Endodermal cell (in vitro differentiated cells): Measurements from ENCODE around the gene CD46. TPM values are rescaled to one million over a fixed set of nuclear protein-coding genes. Genes with fewer than 3 reads are reported as not detected.
A peak's percentile ranks its signal among the peaks of the same experiment; 100 is the strongest.

Source experiments
- DNase-seq: peaks from one replicate; pipeline ENCODE4 v3.0.0-alpha.2; 2017
- H3K27ac ChIP-seq: 2 replicates; pipeline ENCODE4 v1.5.1; 2013; ENCODE audit warnings: mild to moderate bottlenecking, low read depth, low read length, moderate library complexity
- H3K27me3 ChIP-seq: 2 replicates; pipeline ENCODE4 v1.6.1; 2013; ENCODE audit warnings: mild to moderate bottlenecking, low read length, moderate library complexity; ENCODE audit not compliant: insufficient read depth, control insufficient read depth, poor library complexity, severe bottlenecking
- H3K36me3 ChIP-seq: 2 replicates; pipeline ENCODE4 v1.7.0; 2013; ENCODE audit warnings: mild to moderate bottlenecking, low read length, moderate library complexity; ENCODE audit not compliant: control insufficient read depth, insufficient read depth
- H3K4me1 ChIP-seq: one replicate; pipeline ENCODE4 v1.7.0; 2013; ENCODE audit warnings: low read length; ENCODE audit not compliant: control insufficient read depth, insufficient read depth
- H3K4me3 ChIP-seq: 2 replicates; pipeline ENCODE4 v1.5.1; 2013; ENCODE audit warnings: mild to moderate bottlenecking, low read length, moderate library complexity
- H3K9ac ChIP-seq: 2 replicates; pipeline ENCODE4 v1.6.1; 2013; ENCODE audit warnings: mild to moderate bottlenecking, low read length, moderate library complexity; ENCODE audit not compliant: poor library complexity, severe bottlenecking; ENCODE audit errors: extremely low read depth
- H3K9me3 ChIP-seq: 2 replicates; pipeline ENCODE4 v1.6.1; 2013; ENCODE audit warnings: mild to moderate bottlenecking, low read length, moderate library complexity; ENCODE audit not compliant: control insufficient read depth
- H3K27ac Mint-ChIP-seq: 2 replicates; pipeline ENCODE4 v1.8.0; 2020; ENCODE audit warnings: mixed read lengths
- H3K27me3 Mint-ChIP-seq: 2 replicates; pipeline ENCODE4 v1.8.0; 2021; ENCODE audit warnings: mild to moderate bottlenecking, mixed read lengths; ENCODE audit not compliant: insufficient read depth
- H3K36me3 Mint-ChIP-seq: 2 replicates; pipeline ENCODE4 v1.8.0; 2020; ENCODE audit warnings: low read depth, mixed read lengths
- H3K4me1 Mint-ChIP-seq: 2 replicates; pipeline ENCODE4 v1.8.0; 2020; ENCODE audit warnings: mixed read lengths
- H3K4me3 Mint-ChIP-seq: 2 replicates; pipeline ENCODE4 v1.8.0; 2020; ENCODE audit warnings: mild to moderate bottlenecking, moderate library complexity, mixed read lengths
- H3K9me3 Mint-ChIP-seq: 2 replicates; pipeline ENCODE4 v1.8.0; 2020; ENCODE audit warnings: mild to moderate bottlenecking, mixed read lengths
- WGBS, 2 experiments: methylation state at CpG; one replicate each; pipeline versions ENCODE4 v1.1.5 to v1.1.7; 2013; ENCODE audit warnings: missing lambda C conversion rate in 2 of 2, mixed read lengths in 1 of 2; ENCODE audit not compliant: insufficient coverage in 1 of 2, insufficient read length in 1 of 2; 5-methylcytosine and 5-hydroxymethylcytosine counted together
- total RNA-seq, 2 donors: library from RNA; stranded (reverse); fragmentation: NEBNext Ultra II Directional in 1 of 2; extraction: Animal tissue kit (Norgen Biotek cat#: 25700) in 1 of 2; gene quantifications; 2 replicates in 1 of 2; 3 replicates in 1 of 2; pipeline ENCODE4 v1.2.1, GENCODE V29; 2021
- TF ChIP-seq, protein P1 (sequence below): fragments of 200-600 bp; sonication (generic); conservative IDR thresholded peaks from 2 replicates; pipeline ENCODE4 v1.5.0; 2021; ENCODE audit warnings: antibody characterized with exemption, mild to moderate bottlenecking

The CD46 gene
- total RNA-seq, 2 donors from 2014 or later, result 132 to 135 TPM

GRCh38 chr1:207793327-207793726, 41.5 kb downstream of the CD46 start:
- Mint-ChIP-seq H3K9me3 (no peaks in the 10 kb centered on the region), H3K4me1 (peaks cover 2% of the 10 kb centered on the region), H3K4me3 (no peak overlapping the region), H3K27ac (no peak overlapping the region), H3K36me3 (peaks cover 32% of the 10 kb centered on the region), H3K27me3 (no peaks in the 10 kb centered on the region)
- no peak overlapping the region for H3K9ac ChIP-seq
- H3K27me3 ChIP-seq, result no peaks in the 10 kb centered on the region
- DNase-seq, result no peak
- TF ChIP-seq, protein P1, sequence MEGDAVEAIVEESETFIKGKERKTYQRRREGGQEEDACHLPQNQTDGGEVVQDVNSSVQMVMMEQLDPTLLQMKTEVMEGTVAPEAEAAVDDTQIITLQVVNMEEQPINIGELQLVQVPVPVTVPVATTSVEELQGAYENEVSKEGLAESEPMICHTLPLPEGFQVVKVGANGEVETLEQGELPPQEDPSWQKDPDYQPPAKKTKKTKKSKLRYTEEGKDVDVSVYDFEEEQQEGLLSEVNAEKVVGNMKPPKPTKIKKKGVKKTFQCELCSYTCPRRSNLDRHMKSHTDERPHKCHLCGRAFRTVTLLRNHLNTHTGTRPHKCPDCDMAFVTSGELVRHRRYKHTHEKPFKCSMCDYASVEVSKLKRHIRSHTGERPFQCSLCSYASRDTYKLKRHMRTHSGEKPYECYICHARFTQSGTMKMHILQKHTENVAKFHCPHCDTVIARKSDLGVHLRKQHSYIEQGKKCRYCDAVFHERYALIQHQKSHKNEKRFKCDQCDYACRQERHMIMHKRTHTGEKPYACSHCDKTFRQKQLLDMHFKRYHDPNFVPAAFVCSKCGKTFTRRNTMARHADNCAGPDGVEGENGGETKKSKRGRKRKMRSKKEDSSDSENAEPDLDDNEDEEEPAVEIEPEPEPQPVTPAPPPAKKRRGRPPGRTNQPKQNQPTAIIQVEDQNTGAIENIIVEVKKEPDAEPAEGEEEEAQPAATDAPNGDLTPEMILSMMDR, result no peak
- peaks cover 69% of the 10 kb centered on the region for H3K36me3 ChIP-seq
- H3K27ac ChIP-seq, result no peak overlapping the region
- H3K4me3 ChIP-seq, result no peak overlapping the region
- no peaks in the 10 kb centered on the region for H3K4me1 ChIP-seq
- no peaks in the 10 kb centered on the region for H3K9me3 ChIP-seq

- no peak overlapping the region for H3K4me3 ChIP-seq
- Mint-ChIP-seq H3K4me1 (peaks cover 8% of the 10 kb centered on the region), H3K27me3 (no peaks in the 10 kb centered on the region), H3K27ac (no peak overlapping the region), H3K4me3 (no peak overlapping the region), H3K9me3 (no peaks in the 10 kb centered on the region), H3K36me3 (peaks cover 26% of the 10 kb centered on the region)
- no peak overlapping the region for H3K27ac ChIP-seq
- H3K4me1 ChIP-seq, result no peaks in the 10 kb centered on the region
- H3K36me3 ChIP-seq, result peaks cover 56% of the 10 kb centered on the region
- H3K27me3 ChIP-seq, result no peaks in the 10 kb centered on the region
- H3K9me3 ChIP-seq, result no peaks in the 10 kb centered on the region
- WGBS, 2 experiments, result 90% methylated on average over 2 of the region's 2 CpGs; no CpG with 5 or more reads in 1 of the 2 experiments
- DNase-seq, result no peak
- H3K9ac ChIP-seq, result no peak overlapping the region
- TF ChIP-seq, protein P1, result no peak
Measured at GRCh38 chr1:207794861-207795260, 43.0 kb downstream of the CD46 start.

DNA sequence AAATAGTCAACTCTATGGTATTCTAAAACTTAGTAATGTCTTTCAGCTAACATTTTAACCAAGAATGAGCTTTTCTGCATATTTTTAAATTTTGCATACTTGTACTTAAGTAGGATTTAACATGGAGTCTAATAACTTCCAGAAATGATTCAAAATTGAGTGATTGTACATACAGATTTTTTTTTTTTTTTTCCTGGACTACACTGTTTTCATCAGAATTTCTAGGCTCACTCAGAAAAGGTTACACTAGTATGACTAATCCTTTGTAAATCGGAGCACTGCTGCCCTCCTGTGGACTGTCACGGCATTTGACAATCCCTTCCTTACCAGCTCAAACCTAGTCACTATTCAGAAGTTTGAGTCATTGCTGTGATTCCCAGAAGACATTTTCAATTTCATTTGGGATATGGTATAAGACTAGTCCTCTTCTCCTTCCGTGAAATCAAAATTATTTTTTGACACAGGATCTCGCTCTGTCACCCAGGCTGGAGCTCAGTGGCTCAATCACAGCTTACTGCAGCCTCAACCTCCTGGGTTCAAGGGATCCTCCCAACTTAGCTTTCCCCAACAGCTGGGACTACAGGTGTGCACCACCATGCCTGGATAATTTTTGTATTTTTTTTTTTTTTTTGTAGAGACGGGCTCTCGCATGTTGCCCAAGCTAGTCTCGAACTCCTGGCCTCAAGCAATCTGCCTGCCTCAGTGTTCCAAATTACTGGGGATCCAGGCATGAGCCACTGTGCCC, 45.5 kb downstream of the CD46 start:
- WGBS, 2 experiments, result 68 to 70% methylated on average over 2 to 7 of the region's 7 CpGs
- H3K4me3 ChIP-seq, result no peak overlapping the region
- TF ChIP-seq, protein P1, result peak; percentile 87
- no peaks in the 10 kb centered on the region for H3K9me3 ChIP-seq
- no peaks in the 10 kb centered on the region for H3K4me1 ChIP-seq
- peaks cover 36% of the 10 kb centered on the region for H3K36me3 ChIP-seq
- Mint-ChIP-seq H3K27ac (peak overlapping the region; percentile 39), H3K36me3 (peaks cover 18% of the 10 kb centered on the region), H3K27me3 (peaks cover 5% of the 10 kb centered on the region), H3K4me3 (no peak overlapping the region), H3K9me3 (no peaks in the 10 kb centered on the region), H3K4me1 (peaks cover 8% of the 10 kb centered on the region)
- H3K9ac ChIP-seq, result no peak overlapping the region
- peak; percentile 92 for DNase-seq
- no peaks in the 10 kb centered on the region for H3K27me3 ChIP-seq
- H3K27ac ChIP-seq, result no peak overlapping the region
